ENCODE data around the gene SRPX. TPM values are rescaled to one million over a fixed set of nuclear protein-coding genes. Genes with fewer than 3 reads are reported as not detected.

Gene SRPX
- total and polyA plus RNA-seq, 8 donors = 8.9 to 70.7 (median 34.6) TPM

DNA sequence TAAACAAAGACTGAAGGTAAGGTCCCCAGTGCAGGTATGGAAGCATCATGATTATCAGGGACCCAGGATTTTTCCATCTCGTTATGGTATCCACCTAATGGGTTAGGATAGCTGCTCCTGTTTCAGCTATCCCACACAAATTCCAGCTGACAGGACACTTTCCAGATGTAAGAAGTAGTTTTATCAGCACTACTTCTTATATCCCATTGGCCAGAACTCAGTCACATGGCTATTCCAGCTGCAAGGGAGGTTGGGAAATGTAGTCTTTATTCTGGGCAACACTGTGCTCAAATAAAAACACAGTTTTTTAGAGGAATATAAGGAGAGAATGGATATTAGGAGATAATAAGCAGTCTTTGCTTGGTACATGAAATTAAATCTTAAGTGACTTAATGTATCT, 96.7 kb downstream of the SRPX start:
- intact Hi-C loops (cut with DNase I; ENCODE audit: low total_unique reads) = no loop called here
- no peak for TF ChIP-seq POLR2A (IDR thresholded peaks at IDR 0.05)
- no peak for TF ChIP-seq EP300 (IDR thresholded peaks at IDR 0.05)
- TF ChIP-seq, protein P1, sequence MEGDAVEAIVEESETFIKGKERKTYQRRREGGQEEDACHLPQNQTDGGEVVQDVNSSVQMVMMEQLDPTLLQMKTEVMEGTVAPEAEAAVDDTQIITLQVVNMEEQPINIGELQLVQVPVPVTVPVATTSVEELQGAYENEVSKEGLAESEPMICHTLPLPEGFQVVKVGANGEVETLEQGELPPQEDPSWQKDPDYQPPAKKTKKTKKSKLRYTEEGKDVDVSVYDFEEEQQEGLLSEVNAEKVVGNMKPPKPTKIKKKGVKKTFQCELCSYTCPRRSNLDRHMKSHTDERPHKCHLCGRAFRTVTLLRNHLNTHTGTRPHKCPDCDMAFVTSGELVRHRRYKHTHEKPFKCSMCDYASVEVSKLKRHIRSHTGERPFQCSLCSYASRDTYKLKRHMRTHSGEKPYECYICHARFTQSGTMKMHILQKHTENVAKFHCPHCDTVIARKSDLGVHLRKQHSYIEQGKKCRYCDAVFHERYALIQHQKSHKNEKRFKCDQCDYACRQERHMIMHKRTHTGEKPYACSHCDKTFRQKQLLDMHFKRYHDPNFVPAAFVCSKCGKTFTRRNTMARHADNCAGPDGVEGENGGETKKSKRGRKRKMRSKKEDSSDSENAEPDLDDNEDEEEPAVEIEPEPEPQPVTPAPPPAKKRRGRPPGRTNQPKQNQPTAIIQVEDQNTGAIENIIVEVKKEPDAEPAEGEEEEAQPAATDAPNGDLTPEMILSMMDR (IDR thresholded peaks at IDR 0.05) = no peak
- no peak for TF ChIP-seq POLR2AphosphoS5 (IDR thresholded peaks at IDR 0.05)
- no peak for DNase-seq
- Histone ChIP-seq H3K36me3 (no peaks in the 10 kb centered on the region), H3K4me3 (no peak overlapping the region), H3K9me3 (no peaks in the 10 kb centered on the region), H3K27ac (no peak overlapping the region), H3K27me3 (no peaks in the 10 kb centered on the region), H3K4me1 (no peaks in the 10 kb centered on the region)
- WGBS, 5 donors = 60 to 82% (median 70%) methylated on average over 1 of the region's 1 CpG

DNA sequence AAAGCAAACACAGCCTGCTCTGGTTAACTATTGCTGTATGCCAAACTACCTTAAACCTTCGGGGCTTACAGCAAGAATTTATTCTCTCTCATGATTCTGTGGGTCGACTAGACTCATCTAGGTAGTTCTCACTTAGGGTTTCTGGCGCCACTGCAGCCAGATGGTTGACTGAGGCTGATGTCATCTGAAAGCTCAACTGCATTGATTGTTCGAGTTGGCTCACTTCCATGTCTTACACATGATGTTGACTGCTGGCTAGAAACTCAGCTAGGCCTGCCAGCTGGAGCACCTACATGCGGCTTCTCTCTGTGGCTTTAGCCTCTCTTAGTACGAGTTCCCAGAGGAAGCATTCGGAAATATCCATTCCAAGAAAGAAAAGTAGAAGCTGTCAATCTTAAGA, 103.2 kb downstream of the SRPX start:
- TF ChIP-seq, protein P1 (IDR thresholded peaks at IDR 0.05) = no peak
- TF ChIP-seq POLR2AphosphoS5 (IDR thresholded peaks at IDR 0.05) (no peak), EP300 (IDR thresholded peaks at IDR 0.05) (no peak), POLR2A (IDR thresholded peaks at IDR 0.05) (no peak)
- DNase-seq = peak in 1 of 2 donors; percentile 45
- WGBS, 5 donors = 62 to 73% (median 64%) methylated on average over 7 of the region's 7 CpGs

DNA sequence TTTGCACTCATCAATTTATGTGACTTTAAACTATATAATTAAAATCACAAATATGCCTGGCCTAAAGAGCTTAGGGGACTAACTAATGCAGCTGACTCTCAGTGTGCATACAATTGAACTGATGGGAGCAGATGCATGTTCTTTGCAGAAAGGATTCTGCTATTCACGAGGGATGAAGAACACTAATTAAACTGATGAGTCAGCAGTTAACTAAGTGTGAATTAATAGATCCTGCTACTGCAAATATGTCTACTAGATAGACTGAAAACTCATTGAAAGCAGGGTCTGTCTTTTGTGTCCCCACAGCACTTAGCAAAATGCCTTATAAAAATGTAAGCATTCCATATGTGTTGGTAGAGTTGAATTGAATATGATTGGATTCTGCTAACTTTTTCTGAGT, 104.0 kb downstream of the SRPX start:
- no peaks in the 10 kb centered on the region for H3K27me3 ChIP-seq
- H3K4me1 ChIP-seq = no peaks in the 10 kb centered on the region
- no peaks in the 10 kb centered on the region for H3K36me3 ChIP-seq
- 59 to 84% (median 67%) methylated on average over 1 of the region's 1 CpG for WGBS, 5 donors
- H3K4me3 ChIP-seq = no peak overlapping the region
- TF ChIP-seq POLR2A (IDR thresholded peaks at IDR 0.05) (no peak), EP300 (IDR thresholded peaks at IDR 0.05) (no peak), POLR2AphosphoS5 (IDR thresholded peaks at IDR 0.05) (no peak)
- TF ChIP-seq, protein P1 (IDR thresholded peaks at IDR 0.05) = no peak
- intact Hi-C loops (cut with DNase I; ENCODE audit: low total_unique reads) = no loop called here
- DNase-seq = no peak
- H3K9me3 ChIP-seq = peaks cover 0 to 4% (median 0%) of the 10 kb centered on the region in 4 donors
- no peak overlapping the region for H3K27ac ChIP-seq

More for the DNA sequence above, 103.2 kb downstream of the SRPX start:
- Histone ChIP-seq H3K27me3 (no peaks in the 10 kb centered on the region), H3K4me1 (no peaks in the 10 kb centered on the region), H3K36me3 (no peaks in the 10 kb centered on the region), H3K4me3 (no peak overlapping the region), H3K27ac (no peak overlapping the region), H3K9me3 (peaks cover 0 to 4% (median 0%) of the 10 kb centered on the region in 4 donors)
- intact Hi-C loops (cut with DNase I; ENCODE audit: low total_unique reads) = no loop called here

DNA sequence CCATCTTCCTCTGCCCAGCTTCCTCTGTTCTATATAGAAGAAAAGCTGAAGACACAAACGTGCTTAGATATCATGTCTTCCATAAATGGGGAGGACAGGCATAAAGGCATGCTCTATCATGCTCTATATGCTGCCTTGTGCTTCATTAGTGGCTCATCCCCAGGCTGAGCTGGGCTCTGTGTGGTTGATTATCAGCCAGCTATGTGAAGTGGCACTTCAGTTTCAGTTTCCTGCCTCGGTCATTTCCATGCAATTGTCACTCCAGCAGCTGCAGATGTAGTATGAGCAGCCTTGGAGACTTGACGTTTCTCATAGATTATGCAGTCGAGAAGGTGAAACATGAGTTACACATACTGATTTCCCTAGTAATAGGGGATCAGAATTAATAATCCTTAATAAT, 108.1 kb downstream of the SRPX start:
- Histone ChIP-seq H3K27me3 (no peaks in the 10 kb centered on the region), H3K4me1 (no peaks in the 10 kb centered on the region), H3K4me3 (no peak overlapping the region), H3K36me3 (no peaks in the 10 kb centered on the region), H3K9me3 (peaks cover 0 to 4% (median 0%) of the 10 kb centered on the region in 4 donors), H3K27ac (no peak overlapping the region)
- DNase-seq = no peak
- TF ChIP-seq, protein P1 (IDR thresholded peaks at IDR 0.05) = no peak
- TF ChIP-seq POLR2A (IDR thresholded peaks at IDR 0.05) (no peak), POLR2AphosphoS5 (IDR thresholded peaks at IDR 0.05) (no peak), EP300 (IDR thresholded peaks at IDR 0.05) (no peak)
- 65 to 86% (median 71%) methylated on average over 4 of the region's 4 CpGs for WGBS, 5 donors
- intact Hi-C loops (cut with DNase I; ENCODE audit: low total_unique reads) = no loop called here

Data from stomach (tissue), 9 donors.